Gastrocnemius medialis (tissue), 4 donors: ENCODE data around the gene STRN4.

Experiments used
- CTCF ChIP-seq, 5 experiments: fragments of 450-650 bp in 3 of 5; fragments of 200-600 bp in 2 of 5; sonication (generic) in 2 of 5; IDR thresholded peaks in 4 of 5; conservative IDR thresholded peaks in 1 of 5; 1 replicate in 4 of 5; 2 replicates in 1 of 5; pipeline ENCODE4 v1.5.1; 2016 to 2019; ENCODE audit warnings: antibody characterized with exemption in 5 of 5, mild to moderate bottlenecking in 3 of 5, moderate library complexity in 3 of 5
- POLR2A ChIP-seq, 2 donors: fragments of 450-650 bp; IDR thresholded peaks; one replicate each; pipeline ENCODE4 v1.6.1; 2017; ENCODE audit warnings: antibody characterized with exemption in 2 of 2, mild to moderate bottlenecking in 2 of 2, moderate library complexity in 2 of 2

- no peak for TF ChIP-seq POLR2A (IDR thresholded peaks at IDR 0.05)
- no peak for TF ChIP-seq CTCF (IDR thresholded peaks at IDR 0.05 in 4 of 5, conservative IDR thresholded peaks at IDR 0.05 in 1 of 5)
These were observed 14.1 kb upstream of the STRN4 start for GRCh38 chr19:46760363-46760762.
